ENCODE data around the gene DLK1. TPM values are rescaled to one million over a fixed set of nuclear protein-coding genes. Genes with fewer than 3 reads are reported as not detected.

Gene DLK1
- total RNA-seq, 1 donor from 2014 or later = 8.6 TPM

DNA sequence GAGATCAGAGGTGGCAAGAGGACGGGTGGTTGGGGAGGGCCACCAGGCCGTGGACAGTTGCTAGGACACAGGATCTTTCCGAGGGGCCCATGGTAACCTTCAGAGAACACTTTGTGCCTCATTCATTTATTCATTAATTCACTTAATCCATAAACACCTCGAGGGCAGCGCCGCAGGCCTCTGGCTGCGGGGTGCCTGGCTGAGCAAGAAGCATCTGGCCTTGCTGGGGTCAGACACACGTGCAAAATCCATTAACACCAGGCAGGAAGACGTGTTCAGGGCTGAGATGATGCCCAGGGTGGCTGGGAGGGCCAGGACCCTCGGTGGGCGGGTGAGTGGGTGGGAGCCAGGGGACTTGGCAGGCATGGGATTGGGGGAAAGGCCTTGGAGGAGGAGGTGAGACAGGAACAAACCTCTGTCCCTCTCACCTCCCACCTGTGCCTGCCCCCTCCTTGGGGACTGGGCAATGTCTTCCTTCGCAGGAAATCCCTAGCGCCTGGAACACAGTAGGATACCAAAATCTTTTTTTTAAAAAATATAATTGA is 6.6 kb upstream of the DLK1 start:
- H3K27me3 ChIP-seq = no peaks in the 10 kb centered on the region
- DNase-seq (ENCODE audit: extremely low spot score in 2 of 2) = no peak
- no peaks in the 10 kb centered on the region for H3K4me1 ChIP-seq
- intact Hi-C loops (cut with DNase I) = no loop called here
- no peaks in the 10 kb centered on the region for H3K9me3 ChIP-seq
- TF ChIP-seq POLR2A (IDR thresholded peaks at IDR 0.05) (no peak), POLR2AphosphoS5 (IDR thresholded peaks at IDR 0.05; ENCODE audit: insufficient read depth in 1 of 2, low read depth in 1 of 2) (no peak)
- TF ChIP-seq, protein P1, sequence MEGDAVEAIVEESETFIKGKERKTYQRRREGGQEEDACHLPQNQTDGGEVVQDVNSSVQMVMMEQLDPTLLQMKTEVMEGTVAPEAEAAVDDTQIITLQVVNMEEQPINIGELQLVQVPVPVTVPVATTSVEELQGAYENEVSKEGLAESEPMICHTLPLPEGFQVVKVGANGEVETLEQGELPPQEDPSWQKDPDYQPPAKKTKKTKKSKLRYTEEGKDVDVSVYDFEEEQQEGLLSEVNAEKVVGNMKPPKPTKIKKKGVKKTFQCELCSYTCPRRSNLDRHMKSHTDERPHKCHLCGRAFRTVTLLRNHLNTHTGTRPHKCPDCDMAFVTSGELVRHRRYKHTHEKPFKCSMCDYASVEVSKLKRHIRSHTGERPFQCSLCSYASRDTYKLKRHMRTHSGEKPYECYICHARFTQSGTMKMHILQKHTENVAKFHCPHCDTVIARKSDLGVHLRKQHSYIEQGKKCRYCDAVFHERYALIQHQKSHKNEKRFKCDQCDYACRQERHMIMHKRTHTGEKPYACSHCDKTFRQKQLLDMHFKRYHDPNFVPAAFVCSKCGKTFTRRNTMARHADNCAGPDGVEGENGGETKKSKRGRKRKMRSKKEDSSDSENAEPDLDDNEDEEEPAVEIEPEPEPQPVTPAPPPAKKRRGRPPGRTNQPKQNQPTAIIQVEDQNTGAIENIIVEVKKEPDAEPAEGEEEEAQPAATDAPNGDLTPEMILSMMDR (IDR thresholded peaks at IDR 0.05) = no peak
- no peaks in the 10 kb centered on the region for H3K36me3 ChIP-seq
- H3K4me3 ChIP-seq = no peak overlapping the region
- no peak overlapping the region for H3K27ac ChIP-seq

DNA sequence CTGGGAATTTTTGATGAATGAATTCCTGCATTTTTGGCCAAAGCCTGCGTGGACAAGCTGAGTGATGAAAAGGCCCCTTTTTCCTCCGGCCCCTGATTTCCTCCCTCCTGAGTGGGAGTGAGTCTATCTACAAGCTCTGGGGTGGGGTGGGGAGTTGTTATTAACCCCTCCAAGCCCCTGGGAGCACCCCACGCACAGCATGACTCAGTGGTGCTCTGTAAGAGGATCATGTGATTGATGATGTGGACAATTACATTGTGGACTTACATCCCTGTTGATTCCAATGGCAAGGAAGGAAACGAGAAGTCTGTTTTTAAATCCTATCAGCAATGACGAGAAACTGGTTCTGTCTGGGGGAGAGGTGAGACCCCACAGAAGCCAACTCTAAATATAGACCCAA is 5.1 kb upstream of the DLK1 start:
- H3K27ac ChIP-seq = no peak overlapping the region
- no peaks in the 10 kb centered on the region for H3K36me3 ChIP-seq
- intact Hi-C loops (cut with DNase I) = no loop called here
- TF ChIP-seq, protein P1 (IDR thresholded peaks at IDR 0.05) = no peak
- TF ChIP-seq POLR2AphosphoS5 (IDR thresholded peaks at IDR 0.05; ENCODE audit: insufficient read depth in 1 of 2, low read depth in 1 of 2) (no peak), POLR2A (IDR thresholded peaks at IDR 0.05) (no peak)
- H3K4me3 ChIP-seq = no peak overlapping the region
- no peaks in the 10 kb centered on the region for H3K27me3 ChIP-seq
- H3K4me1 ChIP-seq = no peaks in the 10 kb centered on the region
- DNase-seq (ENCODE audit: extremely low spot score in 2 of 2) = no peak
- no peaks in the 10 kb centered on the region for H3K9me3 ChIP-seq

DNA sequence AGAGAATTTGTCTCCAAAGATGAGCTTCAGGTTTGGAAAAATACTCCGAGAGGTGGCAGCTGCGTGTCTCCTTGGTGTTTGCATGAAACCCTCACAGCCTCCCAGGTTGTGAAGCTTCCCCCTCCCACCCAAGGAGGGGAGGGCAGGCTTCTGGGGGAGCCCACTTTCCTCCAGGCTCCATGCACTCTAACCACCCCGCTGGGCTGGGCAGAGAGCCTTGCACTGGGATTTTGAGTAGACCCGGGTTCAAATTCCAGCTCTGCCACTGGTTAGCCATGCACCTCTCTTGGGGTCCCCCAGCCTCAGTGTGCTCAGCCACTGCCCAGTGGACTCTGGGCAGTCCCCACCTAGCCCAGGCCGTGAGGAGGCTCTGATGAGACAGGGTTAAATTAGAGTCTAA is 4.3 kb upstream of the DLK1 start:
- no peak for TF ChIP-seq POLR2A (IDR thresholded peaks at IDR 0.05)
- Histone ChIP-seq H3K27me3 (no peaks in the 10 kb centered on the region), H3K27ac (no peak overlapping the region), H3K4me1 (no peaks in the 10 kb centered on the region), H3K4me3 (no peak overlapping the region), H3K9me3 (no peaks in the 10 kb centered on the region), H3K36me3 (no peaks in the 10 kb centered on the region)
- DNase-seq (ENCODE audit: extremely low spot score in 2 of 2) = no peak
- intact Hi-C loops (cut with DNase I) = no loop called here

DNA sequence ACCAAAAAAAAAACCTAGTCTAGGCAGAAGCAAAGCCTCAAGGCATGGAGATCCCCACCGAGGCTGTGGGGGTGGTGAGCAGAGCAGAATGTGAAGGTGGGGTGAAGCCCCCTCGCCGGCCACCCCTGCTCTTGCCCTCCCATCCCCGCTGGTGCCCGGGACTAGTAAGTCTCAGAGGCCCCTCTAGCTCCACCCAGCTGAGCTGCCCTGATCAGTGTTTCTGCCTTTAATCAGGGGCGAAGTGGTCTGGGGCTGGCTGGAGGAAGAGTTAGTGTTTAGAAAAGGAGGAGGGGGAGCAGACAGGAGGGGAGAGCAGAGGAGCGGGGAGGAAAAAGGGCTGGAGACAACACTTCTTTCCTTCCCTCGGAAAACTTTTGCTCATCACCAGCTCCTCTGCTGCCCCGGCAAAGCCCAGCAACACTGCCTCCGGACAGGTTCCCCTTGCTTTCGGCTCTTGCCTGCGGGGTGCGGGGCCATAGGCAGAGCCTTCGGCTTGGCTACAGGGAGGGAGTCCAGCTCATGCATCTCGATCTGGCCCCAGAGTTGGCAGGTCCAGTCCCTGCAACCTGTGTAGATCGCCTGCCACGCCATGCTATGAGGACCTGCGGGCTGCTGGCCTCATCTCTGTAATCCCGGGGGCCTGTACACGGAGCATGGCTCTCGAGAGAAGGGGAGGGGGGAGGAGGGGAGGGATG is 3.4 kb upstream of the DLK1 start:
- Histone ChIP-seq H3K27me3 (no peaks in the 10 kb centered on the region), H3K27ac (no peak overlapping the region), H3K9me3 (no peaks in the 10 kb centered on the region), H3K4me3 (no peak overlapping the region), H3K36me3 (no peaks in the 10 kb centered on the region), H3K4me1 (no peaks in the 10 kb centered on the region)
- DNase-seq (ENCODE audit: extremely low spot score in 2 of 2) = no peak
- TF ChIP-seq POLR2A (IDR thresholded peaks at IDR 0.05) = no peak
- no peak for TF ChIP-seq POLR2AphosphoS5 (IDR thresholded peaks at IDR 0.05; ENCODE audit: insufficient read depth in 1 of 2, low read depth in 1 of 2)
- TF ChIP-seq, protein P1 (IDR thresholded peaks at IDR 0.05) = no peak
- intact Hi-C loops (cut with DNase I) = no loop called here

DNA sequence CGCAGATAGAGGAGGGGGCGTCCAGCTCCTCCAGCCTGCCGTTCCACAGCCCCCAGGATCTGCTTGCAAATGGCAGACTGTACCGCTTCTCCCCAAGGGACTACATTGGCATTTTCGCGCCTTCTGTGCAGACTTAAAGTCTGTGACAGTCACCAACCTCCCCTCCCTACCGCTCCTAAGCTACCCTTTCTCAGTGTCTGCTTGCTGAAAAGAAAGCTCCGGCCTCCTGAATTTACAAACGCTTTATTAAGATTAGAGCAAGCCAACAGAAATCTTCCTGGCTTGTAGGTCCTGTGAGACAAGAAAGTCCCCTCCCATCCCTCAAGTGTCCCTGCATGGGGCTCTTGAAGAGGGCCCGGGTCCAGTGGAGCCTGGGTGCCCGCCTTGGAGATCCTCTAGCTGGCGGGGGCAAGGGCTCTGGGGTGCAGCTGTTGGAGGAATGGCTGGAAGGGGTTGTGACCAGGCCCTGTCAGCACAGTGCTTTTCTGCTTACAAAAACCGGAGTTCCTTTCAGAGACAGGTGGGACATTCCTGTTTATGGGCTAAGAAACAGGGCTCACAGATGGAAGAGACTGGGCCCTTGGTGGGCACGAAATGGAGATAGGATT is 2.8 kb upstream of the DLK1 start:
- no peak for DNase-seq (ENCODE audit: extremely low spot score in 2 of 2)
- no peaks in the 10 kb centered on the region for H3K27me3 ChIP-seq

More for the DNA sequence above, 2.8 kb upstream of the DLK1 start:
- H3K36me3 ChIP-seq = no peaks in the 10 kb centered on the region
- no peaks in the 10 kb centered on the region for H3K9me3 ChIP-seq
- TF ChIP-seq POLR2AphosphoS5 (IDR thresholded peaks at IDR 0.05; ENCODE audit: insufficient read depth in 1 of 2, low read depth in 1 of 2) (no peak), POLR2A (IDR thresholded peaks at IDR 0.05) (no peak)
- TF ChIP-seq, protein P1 (IDR thresholded peaks at IDR 0.05) = no peak
- H3K27ac ChIP-seq = no peak overlapping the region
- intact Hi-C loops (cut with DNase I) = no loop called here
- H3K4me1 ChIP-seq = no peaks in the 10 kb centered on the region
- no peak overlapping the region for H3K4me3 ChIP-seq

All from vagina (tissue), 2 donors.